Spleen (tissue), 7 donors: ENCODE data around the gene RTTN.

ENCODE experiments used
- CTCF ChIP-seq, 11 experiments: fragments of 200-600 bp in 7 of 11; fragments of 450-650 bp in 4 of 11; sonication (generic) in 4 of 11; IDR thresholded peaks in 8 of 11; conservative IDR thresholded peaks in 3 of 11; 1 replicate in 7 of 11; 2 replicates in 4 of 11; pipeline versions ENCODE4 v1.4.0 to v1.8.0; 2016 to 2021; ENCODE audit warnings: antibody characterized with exemption in 11 of 11, inconsistent platforms in 4 of 11, mild to moderate bottlenecking in 1 of 11
- POLR2A ChIP-seq, 3 donors: fragments of 450-650 bp; IDR thresholded peaks; one replicate each; pipeline ENCODE4 v1.5.1; 2017; ENCODE audit warnings: antibody characterized with exemption in 3 of 3, mild to moderate bottlenecking in 1 of 3
- POLR2AphosphoS5 ChIP-seq, 3 donors: sonication (generic); formaldehyde crosslinking; IDR thresholded peaks; one replicate each; pipeline ENCODE4 v1.5.1; 2017; ENCODE audit warnings: antibody characterized with exemption in 3 of 3
- donor health status: DM: no; HTN: no; CAD: no; lungs with moderate emphysema.
- donor health status: DM: no; HTN: no; CAD: no.
- donor health status: DM: no; HTN: no; CAD: no.

GRCh38 chr18:70028084-70028483 lies 177.4 kb downstream of the RTTN start:
- TF ChIP-seq POLR2A (IDR thresholded peaks at IDR 0.05) = no peak
- no peak for TF ChIP-seq CTCF (IDR thresholded peaks at IDR 0.05 in 8 of 11, conservative IDR thresholded peaks at IDR 0.05 in 3 of 11)
- no peak for TF ChIP-seq POLR2AphosphoS5 (IDR thresholded peaks at IDR 0.05)
